Endothelial cell of umbilical vein (primary cell): ENCODE results near the gene RNLS. TPM values are rescaled to one million over a fixed set of nuclear protein-coding genes. Genes with fewer than 3 reads are reported as not detected.

ENCODE experiments used
- BruUV-seq: library from RNA; stranded (reverse); fragments of 400-500 nt; replicated peaks from 2 replicates; lab custom pipeline; 2021; lab: Mats Ljungman, UMichigan
- CTCF ChIA-PET: fragments of 300-600, 350-600 bp; sonication (Branson Sonifier 250); formaldehyde crosslinking; loops from one replicate; lab custom pipeline; 2021; ENCODE audit warnings: antibody characterized with exemption, inconsistent platforms; lab: Charles Lee
- POLR2A ChIA-PET: fragments of 300-600, 350-600 bp; sonication (Branson Sonifier 250); formaldehyde crosslinking; loops from one replicate; lab custom pipeline; 2021; ENCODE audit warnings: antibody characterized with exemption, inconsistent platforms; lab: Charles Lee
- DNase-seq: peaks from one replicate; pipeline ENCODE4 v3.0.0-alpha.2; 2011; ENCODE audit warnings: low read depth, low spot score
- FAIRE-seq: peaks from 2 replicates; lab custom pipeline; 2011; peaks lifted over from hg19 to GRCh38; lab: Jason Lieb, UNC
- H2AFZ ChIP-seq: 2 replicates; pipeline ENCODE4 v1.6.0; 2012; ENCODE audit warnings: low read depth, low read length, control low read depth, inconsistent platforms
- H3K27ac ChIP-seq: 2 replicates; pipeline ENCODE4 v1.5.1; 2011; ENCODE audit warnings: low read depth, mild to moderate bottlenecking, control low read depth, low read length, moderate library complexity; ENCODE audit not compliant: insufficient read depth
- H3K27me3 ChIP-seq, 2 experiments: 2 replicates each; pipeline versions ENCODE4 v1.6.0 to v1.6.1; 2011; ENCODE audit warnings: low read length in 2 of 2, mixed read lengths in 1 of 2; ENCODE audit not compliant: control insufficient read depth in 2 of 2, insufficient read depth in 2 of 2
- H3K36me3 ChIP-seq, 2 experiments: 2 replicates in 1 of 2; 3 replicates in 1 of 2; pipeline ENCODE4 v1.5.1; 2011; ENCODE audit warnings: low read length in 2 of 2, mild to moderate bottlenecking in 1 of 2, moderate library complexity in 1 of 2; ENCODE audit not compliant: control insufficient read depth in 2 of 2, insufficient read depth in 2 of 2; ENCODE audit errors: extremely low read depth in 1 of 2
- H3K4me1 ChIP-seq: 3 replicates; pipeline ENCODE4 v1.5.1; 2011; ENCODE audit warnings: mild to moderate bottlenecking, low read length; ENCODE audit not compliant: control insufficient read depth, insufficient read depth; ENCODE audit errors: extremely low read depth
- H3K4me2 ChIP-seq: 2 replicates; pipeline ENCODE4 v1.6.1; 2011; ENCODE audit warnings: low read length, control low read depth, mixed read lengths; ENCODE audit not compliant: insufficient read depth
- H3K4me3 ChIP-seq, 3 experiments: fragments of 200-600 bp in 1 of 3; sonication (generic), shearing (Covaris generic) in 1 of 3; replicated peaks in 1 of 3; 2 replicates each; pipeline ENCODE4 v1.5.1; 2011 to 2016; ENCODE audit warnings: control low read depth in 3 of 3, low read length in 3 of 3, mild to moderate bottlenecking in 2 of 3, inconsistent platforms in 1 of 3, low read depth in 1 of 3, moderate library complexity in 1 of 3; ENCODE audit not compliant: insufficient read depth in 1 of 3
- H3K79me2 ChIP-seq: 2 replicates; pipeline ENCODE4 v1.6.0; 2012; ENCODE audit warnings: low read length, inconsistent platforms; ENCODE audit not compliant: control insufficient read depth, insufficient read depth
- H3K9ac ChIP-seq: replicated peaks from 2 replicates; pipeline ENCODE3; 2011; ENCODE audit warnings: low read length, control low read depth; ENCODE audit not compliant: insufficient read depth; ENCODE audit errors: extremely low read depth
- H3K9me1 ChIP-seq: replicated peaks from 3 replicates; pipeline ENCODE4 v1.6.0; 2011; ENCODE audit warnings: mild to moderate bottlenecking, low read length; ENCODE audit not compliant: control insufficient read depth, insufficient read depth; ENCODE audit errors: extremely low read depth
- H3K9me3 ChIP-seq: replicated peaks from 2 replicates; pipeline ENCODE4 v1.5.1; 2012; ENCODE audit warnings: low read length, inconsistent platforms; ENCODE audit not compliant: control insufficient read depth, insufficient read depth
- H4K20me1 ChIP-seq: replicated peaks from 2 replicates; pipeline ENCODE3; 2011; ENCODE audit warnings: mild to moderate bottlenecking, low read length; ENCODE audit not compliant: control insufficient read depth, insufficient read depth; ENCODE audit errors: extremely low read depth
- EZH2 ChIP-seq: IDR thresholded peaks from 2 replicates; pipeline ENCODE4 v1.6.1; 2012; ENCODE audit warnings: borderline replicate concordance, low read depth, mild to moderate bottlenecking, moderate library complexity, low read length, inconsistent platforms; ENCODE audit not compliant: severe bottlenecking
- FOS ChIP-seq: IDR thresholded peaks from 2 replicates; pipeline ENCODE4 v1.6.1; 2011; ENCODE audit warnings: mild to moderate bottlenecking, low read length, moderate library complexity, borderline replicate concordance; ENCODE audit not compliant: insufficient read depth
- GATA2 ChIP-seq: IDR thresholded peaks from 2 replicates; pipeline ENCODE4 v1.7.0; 2011; ENCODE audit warnings: low read depth, mild to moderate bottlenecking, moderate library complexity, mixed read lengths, low read length; ENCODE audit not compliant: insufficient read length, insufficient read depth
- JUN ChIP-seq: IDR thresholded peaks from 2 replicates; pipeline ENCODE4 v1.6.1; 2011; ENCODE audit warnings: borderline replicate concordance, low read depth; ENCODE audit not compliant: insufficient read length, insufficient read depth
- MYC ChIP-seq: IDR thresholded peaks from one replicate; pipeline ENCODE4 v1.6.1; 2011; ENCODE audit warnings: mild to moderate bottlenecking, low read depth, low read length
- POLR2A ChIP-seq: IDR thresholded peaks from 2 replicates; pipeline ENCODE4 v1.6.1; 2012; ENCODE audit warnings: low read depth, mild to moderate bottlenecking, control low read depth, low read length
- POLR2AphosphoS5 ChIP-seq: IDR thresholded peaks from 2 replicates; pipeline ENCODE4 v1.6.1; 2012; ENCODE audit warnings: low read depth, mild to moderate bottlenecking, control low read depth, low read length, moderate library complexity; ENCODE audit not compliant: insufficient read depth
- dilution Hi-C: fragments of 300-500 bp; cut with MboI; formaldehyde crosslinking; loops from one replicate; pipeline ENCODE4 v1.15.0; 2019; ENCODE audit warnings: low sequenced_read_pairs; ENCODE audit not compliant: extremely low pct_ligation_motif_present
- intact Hi-C: fragments of 100-400 bp; cut with micrococcal nuclease; formaldehyde crosslinking; loops from one replicate; pipeline ENCODE4 v1.10.0; 2022
- polyA plus RNA-seq, 4 experiments: library from polyadenylated mRNA; depleted of rRNA in 3 of 4; stranded (reverse) in 3 of 4; unstranded in 1 of 4; fragments of >200 nt; gene quantifications; 2 replicates each; pipeline versions ENCODE4 v1.2.1 to v1.2.3, GENCODE V29; 2011 to 2012; ENCODE audit warnings: missing spikeins in 1 of 4
- total RNA-seq: library from RNA; stranded (reverse); gene quantifications from 2 replicates; pipeline ENCODE4 v1.2.3, GENCODE V29; 2021
- TF ChIP-seq, protein P1 (sequence below), 2 donors: IDR thresholded peaks; 1 replicate in 1 of 2; 2 replicates in 1 of 2; pipeline ENCODE4 v1.5.1; 2011; ENCODE audit warnings: low read length in 2 of 2, mild to moderate bottlenecking in 2 of 2, moderate library complexity in 2 of 2, control low read depth in 1 of 2, inconsistent platforms in 1 of 2, low read depth in 1 of 2; ENCODE audit not compliant: insufficient read depth in 1 of 2; ENCODE audit errors: extremely low read depth in 1 of 2
- TF ChIP-seq, protein P2 (sequence below): IDR thresholded peaks from 2 replicates; pipeline ENCODE4 v1.6.1; 2011; ENCODE audit not compliant: insufficient read depth, insufficient read length

The RNLS gene
- total and polyA plus RNA-seq, 2 donors (not counting 3 experiments of a cell fraction or from before 2014, with no cell fraction given) = 2.5 to 4.6 TPM

DNA sequence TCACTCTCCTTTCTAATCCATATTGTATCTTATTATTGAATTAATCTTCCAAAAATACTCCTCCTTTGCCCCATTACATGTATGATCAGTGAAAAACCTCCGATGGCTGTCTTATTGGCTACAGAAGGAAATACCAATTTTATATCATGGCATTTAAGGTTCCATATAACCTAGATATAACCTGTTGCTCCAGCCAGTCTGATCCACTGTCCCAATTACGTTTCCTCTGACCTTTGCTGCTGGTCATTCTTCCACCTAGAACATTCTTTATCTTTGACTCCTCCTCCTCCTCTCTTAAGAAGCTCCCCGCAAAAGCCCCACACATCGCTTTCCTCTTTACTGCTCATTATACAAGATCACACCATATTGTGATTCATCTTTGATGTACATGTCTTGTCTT lies 161.5 kb downstream of the RNLS start:
- Histone ChIP-seq H2AFZ (no peak overlapping the region), H3K27ac (no peak overlapping the region), H3K9me1 (no peaks in the 10 kb centered on the region), H3K4me2 (no peak overlapping the region), H4K20me1 (no peaks in the 10 kb centered on the region), H3K4me1 (no peaks in the 10 kb centered on the region), H3K79me2 (no peaks in the 10 kb centered on the region), H3K9me3 (no peaks in the 10 kb centered on the region), H3K27me3 (no peaks in the 10 kb centered on the region), H3K36me3 (no peaks in the 10 kb centered on the region), H3K9ac (no peak overlapping the region), H3K4me3 (no peak overlapping the region)
- ChIA-PET POLR2A (no interaction called here), CTCF (interaction anchor here (0.9 to 1.5 kb wide), 3 partner anchors 12 to 131 kb away, joined by 3 read pairs; no protein-coding TSS in a partner anchor)
- intact Hi-C loops = no loop called here
- FAIRE-seq (no peak), DNase-seq (no peak)
- dilution Hi-C loops = no loop called here
- TF ChIP-seq GATA2 (no peak), POLR2A (no peak), EZH2 (no peak), POLR2AphosphoS5 (no peak), JUN (no peak), MYC (no peak), FOS (no peak)
- TF ChIP-seq, protein P1, sequence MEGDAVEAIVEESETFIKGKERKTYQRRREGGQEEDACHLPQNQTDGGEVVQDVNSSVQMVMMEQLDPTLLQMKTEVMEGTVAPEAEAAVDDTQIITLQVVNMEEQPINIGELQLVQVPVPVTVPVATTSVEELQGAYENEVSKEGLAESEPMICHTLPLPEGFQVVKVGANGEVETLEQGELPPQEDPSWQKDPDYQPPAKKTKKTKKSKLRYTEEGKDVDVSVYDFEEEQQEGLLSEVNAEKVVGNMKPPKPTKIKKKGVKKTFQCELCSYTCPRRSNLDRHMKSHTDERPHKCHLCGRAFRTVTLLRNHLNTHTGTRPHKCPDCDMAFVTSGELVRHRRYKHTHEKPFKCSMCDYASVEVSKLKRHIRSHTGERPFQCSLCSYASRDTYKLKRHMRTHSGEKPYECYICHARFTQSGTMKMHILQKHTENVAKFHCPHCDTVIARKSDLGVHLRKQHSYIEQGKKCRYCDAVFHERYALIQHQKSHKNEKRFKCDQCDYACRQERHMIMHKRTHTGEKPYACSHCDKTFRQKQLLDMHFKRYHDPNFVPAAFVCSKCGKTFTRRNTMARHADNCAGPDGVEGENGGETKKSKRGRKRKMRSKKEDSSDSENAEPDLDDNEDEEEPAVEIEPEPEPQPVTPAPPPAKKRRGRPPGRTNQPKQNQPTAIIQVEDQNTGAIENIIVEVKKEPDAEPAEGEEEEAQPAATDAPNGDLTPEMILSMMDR (IDR thresholded peaks at IDR 0.05; ENCODE audit: extremely low read depth in 1 of 2, insufficient read depth in 1 of 2, low read depth in 1 of 2, low read length in 2 of 2) = no peak
- TF ChIP-seq, protein P2, sequence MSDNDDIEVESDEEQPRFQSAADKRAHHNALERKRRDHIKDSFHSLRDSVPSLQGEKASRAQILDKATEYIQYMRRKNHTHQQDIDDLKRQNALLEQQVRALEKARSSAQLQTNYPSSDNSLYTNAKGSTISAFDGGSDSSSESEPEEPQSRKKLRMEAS = no peak
- BruUV-seq = no TSS peak
